Neuron (in vitro differentiated cells): Measurements from ENCODE around the gene EMID1.
"Not testable (repeated sequence)": the region's sequence is repeated elsewhere in the genome, so short reads cannot be mapped to it uniquely, and the experiment has no call there.

Experiments
- H2AFZ ChIP-seq: one replicate; pipeline ENCODE4 v1.6.1; 2013; ENCODE audit warnings: low read depth, mild to moderate bottlenecking, inconsistent platforms, low read length, moderate library complexity
- H3K27me3 ChIP-seq: one replicate; pipeline ENCODE4 v1.6.1; 2013; ENCODE audit warnings: low read length; ENCODE audit not compliant: insufficient read depth
- H3K36me3 ChIP-seq: one replicate; pipeline ENCODE4 v1.6.1; 2013; ENCODE audit warnings: low read length; ENCODE audit not compliant: insufficient read depth
- H3K4me1 ChIP-seq: one replicate; pipeline ENCODE4 v1.6.1; 2013; ENCODE audit warnings: low read length; ENCODE audit not compliant: insufficient read depth
- H3K4me3 ChIP-seq: 2 replicates; pipeline ENCODE4 v1.5.1; 2013; ENCODE audit warnings: mild to moderate bottlenecking, low read length, moderate library complexity
- H3K9me3 ChIP-seq: one replicate; pipeline ENCODE4 v1.6.1; 2013; ENCODE audit warnings: low read length

The EMID1 gene

GRCh38 chr22:29243874-29244446, 38.3 kb downstream of the EMID1 start:
- H3K9me3 ChIP-seq = peaks cover 10% of the 10 kb centered on the region
- H3K36me3 ChIP-seq = no peaks in the 10 kb centered on the region
- H3K4me3 ChIP-seq = no peak overlapping the region
- no peaks in the 10 kb centered on the region for H3K4me1 ChIP-seq
- H3K27me3 ChIP-seq = no peaks in the 10 kb centered on the region
- H2AFZ ChIP-seq = no peak overlapping the region

- H3K36me3 ChIP-seq = no peaks in the 10 kb centered on the region
- H3K27me3 ChIP-seq = no peaks in the 10 kb centered on the region
- peaks cover 6% of the 10 kb centered on the region for H3K9me3 ChIP-seq
These were observed 39.3 kb downstream of the EMID1 start for GRCh38 chr22:29244785-29245625.

DNA sequence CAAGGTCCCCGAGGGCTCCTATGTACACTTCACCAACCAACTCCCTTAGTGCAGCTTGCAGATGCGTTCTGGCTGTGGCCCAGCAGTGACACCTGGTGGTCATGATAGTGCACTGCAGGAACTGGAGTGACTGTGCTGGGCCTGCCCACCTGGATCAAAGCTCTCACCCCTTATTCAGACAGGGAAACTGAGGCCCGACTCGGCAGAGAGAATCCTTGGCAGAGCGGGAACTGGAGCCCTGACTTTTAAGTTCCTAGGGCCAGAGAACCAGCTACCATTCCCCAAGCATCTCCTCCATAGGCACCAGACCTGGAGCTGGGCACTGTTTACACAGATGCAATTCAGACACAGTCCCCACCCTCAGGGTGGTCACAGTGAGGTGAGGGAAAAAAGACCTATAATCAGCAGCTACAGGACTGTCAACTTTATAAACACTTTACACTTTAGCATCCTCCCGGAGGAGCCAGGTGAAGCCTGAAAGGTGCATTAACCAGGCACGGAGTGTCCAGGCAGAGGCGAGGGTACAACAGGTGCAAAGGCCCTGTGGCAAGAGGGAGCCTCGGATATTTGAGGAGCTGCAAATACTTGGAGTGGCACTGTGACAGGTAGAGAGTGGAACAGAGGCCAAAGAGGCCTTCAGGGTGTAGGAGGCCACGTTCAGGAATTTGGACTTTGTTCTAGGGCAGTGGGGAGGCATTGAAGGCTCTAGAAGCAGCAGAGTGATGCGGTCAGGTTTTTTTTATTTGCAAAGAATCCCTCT, 40.1 kb downstream of the EMID1 start:
- peaks cover 6% of the 10 kb centered on the region for H3K9me3 ChIP-seq
- H3K36me3 ChIP-seq = no peaks in the 10 kb centered on the region
- no peak overlapping the region for H2AFZ ChIP-seq
- H3K4me3 ChIP-seq = no peak overlapping the region
- no peaks in the 10 kb centered on the region for H3K4me1 ChIP-seq
- H3K27me3 ChIP-seq = no peaks in the 10 kb centered on the region

More at GRCh38 chr22:29244785-29245625, 39.3 kb downstream of the EMID1 start:
- no peaks in the 10 kb centered on the region for H3K4me1 ChIP-seq
- H2AFZ ChIP-seq = no peak overlapping the region
- H3K4me3 ChIP-seq = no peak overlapping the region

DNA sequence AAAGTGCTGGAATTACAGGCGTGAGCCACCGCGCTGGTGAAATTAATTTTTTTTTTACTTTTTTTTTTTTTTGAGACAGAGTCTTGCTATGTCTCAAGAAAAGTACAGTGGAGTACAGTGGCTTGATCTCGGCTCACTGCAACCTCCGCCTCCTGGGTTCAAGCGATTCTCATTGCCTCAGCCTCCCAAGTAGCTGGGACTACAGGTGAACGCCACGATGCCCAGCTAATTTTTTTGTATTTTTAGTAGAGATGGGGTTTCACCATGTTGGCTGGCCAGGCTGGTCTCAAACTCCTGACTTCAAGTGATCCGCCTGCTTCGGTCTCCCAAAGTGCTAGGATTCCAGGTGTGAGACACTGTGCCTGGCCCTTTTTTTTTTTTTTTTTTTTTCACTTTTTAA, 42.2 kb downstream of the EMID1 start:
- H3K36me3 ChIP-seq, H2AFZ ChIP-seq, H3K4me3 ChIP-seq, H3K9me3 ChIP-seq, H3K27me3 ChIP-seq, H3K4me1 ChIP-seq: not testable (repeated sequence)

DNA sequence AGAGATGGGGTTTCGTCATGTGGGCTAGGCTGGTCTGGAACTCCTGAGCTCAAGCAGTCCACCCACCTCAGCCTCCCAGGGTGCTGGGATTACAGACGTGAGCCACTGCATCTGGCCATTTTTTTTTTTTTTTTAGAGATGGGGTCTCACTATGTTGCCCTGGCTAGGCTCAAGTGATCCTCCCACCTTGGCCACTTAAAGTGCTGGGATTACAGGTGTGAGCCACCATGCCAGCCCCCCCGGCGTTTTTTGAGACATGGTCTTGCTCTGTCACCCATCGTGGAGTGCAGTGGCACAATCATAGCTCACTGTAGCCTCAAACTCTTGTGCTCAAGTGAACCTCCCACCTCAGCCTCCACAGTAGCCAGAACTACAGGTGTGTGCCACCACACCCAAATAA, 45.6 kb downstream of the EMID1 start:
- Histone ChIP-seq H3K9me3 (no peaks in the 10 kb centered on the region), H2AFZ (no peak overlapping the region), H3K36me3 (no peaks in the 10 kb centered on the region), H3K27me3 (no peaks in the 10 kb centered on the region), H3K4me1 (no peaks in the 10 kb centered on the region), H3K4me3 (no peak overlapping the region)

DNA sequence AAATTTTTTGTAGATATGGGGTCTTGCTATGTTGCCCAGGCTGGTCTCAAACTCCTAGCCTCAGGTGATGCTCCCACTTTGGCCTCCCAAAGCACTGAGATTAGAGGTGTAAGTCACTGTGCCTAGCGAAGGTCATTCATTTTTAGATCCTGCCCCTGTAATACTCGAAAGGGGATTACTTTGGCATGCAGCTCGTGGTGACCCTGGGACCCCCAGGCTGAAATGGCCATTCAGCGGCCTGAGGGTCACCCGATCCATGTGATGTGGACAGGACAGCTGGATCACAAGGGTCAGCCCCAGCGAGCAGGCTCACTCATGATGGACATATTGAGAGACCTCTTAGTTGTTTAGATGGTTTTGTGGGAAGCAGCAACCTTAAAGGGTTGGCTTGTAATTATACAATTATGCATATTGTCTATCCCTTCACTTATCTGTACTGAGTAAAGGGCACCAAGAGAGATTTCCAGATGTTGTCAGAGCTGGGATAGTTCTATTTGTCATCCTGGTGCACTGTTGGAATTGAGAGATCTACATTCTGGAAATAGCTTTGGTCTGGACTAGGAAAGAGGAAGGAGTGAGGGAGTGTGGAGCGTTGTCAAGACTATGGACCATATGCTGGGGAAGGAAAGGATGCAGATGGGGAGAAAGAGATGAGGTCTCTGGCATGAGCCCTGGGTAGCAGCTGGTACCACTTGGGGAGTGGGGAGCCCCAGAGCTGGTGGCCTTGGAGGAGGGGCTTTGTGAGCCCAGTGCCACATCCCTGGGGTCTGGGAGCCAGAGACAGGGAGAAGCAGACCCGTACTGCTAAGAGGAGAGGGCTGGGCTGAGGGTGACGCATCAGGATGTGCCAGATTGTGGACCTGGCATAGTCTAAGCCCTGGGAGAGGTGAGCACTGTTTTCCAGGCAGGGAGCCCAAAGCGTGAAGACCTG, 46.5 kb downstream of the EMID1 start:
- no peak overlapping the region for H3K4me3 ChIP-seq
- no peaks in the 10 kb centered on the region for H3K36me3 ChIP-seq
- no peaks in the 10 kb centered on the region for H3K9me3 ChIP-seq
- no peaks in the 10 kb centered on the region for H3K27me3 ChIP-seq
- H2AFZ ChIP-seq = no peak overlapping the region
- H3K4me1 ChIP-seq = no peaks in the 10 kb centered on the region

- no peaks in the 10 kb centered on the region for H3K36me3 ChIP-seq
- no peaks in the 10 kb centered on the region for H3K4me1 ChIP-seq
- H3K4me3 ChIP-seq = no peak overlapping the region
- H3K9me3 ChIP-seq = no peaks in the 10 kb centered on the region
- H3K27me3 ChIP-seq = no peaks in the 10 kb centered on the region
- H2AFZ ChIP-seq = no peak overlapping the region
These were observed 48.0 kb downstream of the EMID1 start for GRCh38 chr22:29253561-29254285.

DNA sequence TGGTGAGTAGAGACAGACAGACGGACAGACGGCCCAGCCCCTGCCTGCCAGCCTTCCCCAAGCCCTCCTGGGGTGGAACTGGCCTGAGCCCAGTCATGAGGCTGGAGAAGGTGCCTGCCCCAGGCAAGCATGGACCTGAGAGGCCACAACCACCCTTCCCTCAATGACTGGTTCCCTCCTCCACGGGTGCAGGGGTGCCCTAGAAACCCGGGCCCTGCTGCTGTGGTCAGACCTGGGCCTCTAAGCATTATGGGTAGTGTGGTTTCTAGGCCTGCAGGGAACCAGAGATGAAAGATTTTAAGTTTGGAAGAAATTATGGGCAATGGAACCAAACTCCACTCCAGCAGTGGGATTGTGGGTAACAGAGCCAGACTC, 48.6 kb downstream of the EMID1 start:
- H3K4me3 ChIP-seq = no peak overlapping the region
- H3K9me3 ChIP-seq = no peaks in the 10 kb centered on the region
- H3K4me1 ChIP-seq = no peaks in the 10 kb centered on the region
- no peaks in the 10 kb centered on the region for H3K27me3 ChIP-seq
- H3K36me3 ChIP-seq = no peaks in the 10 kb centered on the region
- no peak overlapping the region for H2AFZ ChIP-seq

DNA sequence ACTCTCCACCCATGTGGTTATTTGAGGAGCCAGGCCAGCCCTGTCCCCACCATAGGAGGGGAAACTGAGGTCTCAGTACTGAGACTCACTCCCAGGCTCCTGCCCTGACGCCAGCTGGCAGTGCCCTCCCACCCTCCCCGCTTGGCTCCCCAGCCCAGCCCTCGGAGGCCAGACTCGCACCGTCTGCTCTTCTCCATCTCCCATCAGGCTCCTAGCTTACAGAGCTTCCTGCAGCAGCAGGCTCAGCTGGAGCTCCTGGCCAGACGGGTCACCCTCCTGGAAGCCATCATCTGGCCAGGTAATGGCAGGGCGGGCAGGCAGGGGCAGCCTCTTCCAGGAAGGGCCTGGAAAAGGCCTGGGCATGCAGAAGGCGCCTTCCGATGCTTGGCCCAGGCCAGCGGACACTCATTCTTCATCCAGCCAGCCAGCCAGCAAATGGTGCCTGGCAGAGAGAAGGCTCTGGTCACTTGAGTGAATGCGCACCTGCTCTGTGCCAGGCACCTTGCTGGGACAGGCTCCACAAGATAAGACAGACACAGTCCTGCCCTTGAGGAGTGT, 49.4 kb downstream of the EMID1 start:
- no peaks in the 10 kb centered on the region for H3K9me3 ChIP-seq
- H3K4me1 ChIP-seq = no peaks in the 10 kb centered on the region
- no peak overlapping the region for H2AFZ ChIP-seq
- peaks cover 3% of the 10 kb centered on the region for H3K36me3 ChIP-seq
- H3K4me3 ChIP-seq = no peak overlapping the region
- H3K27me3 ChIP-seq = no peaks in the 10 kb centered on the region

- Histone ChIP-seq H3K27me3 (no peaks in the 10 kb centered on the region), H2AFZ (no peak overlapping the region), H3K36me3 (peaks cover 12% of the 10 kb centered on the region)
These were observed 51.1 kb downstream of the EMID1 start for GRCh38 chr22:29256606-29257325.

GRCh38 chr22:29257751-29258181, 52.1 kb downstream of the EMID1 start:
- Histone ChIP-seq H3K27me3 (no peaks in the 10 kb centered on the region), H2AFZ (no peak overlapping the region), H3K9me3 (no peaks in the 10 kb centered on the region)

More at GRCh38 chr22:29256606-29257325, 51.1 kb downstream of the EMID1 start:
- Histone ChIP-seq H3K4me1 (no peaks in the 10 kb centered on the region), H3K4me3 (no peak overlapping the region), H3K9me3 (no peaks in the 10 kb centered on the region)

More at GRCh38 chr22:29257751-29258181, 52.1 kb downstream of the EMID1 start:
- peaks cover 12% of the 10 kb centered on the region for H3K36me3 ChIP-seq
- no peak overlapping the region for H3K4me3 ChIP-seq
- H3K4me1 ChIP-seq = no peaks in the 10 kb centered on the region
